ENCODE results near the gene PEX11A.
A peak's percentile ranks its signal among the peaks of the same experiment; 100 is the strongest.

Gene PEX11A

DNA sequence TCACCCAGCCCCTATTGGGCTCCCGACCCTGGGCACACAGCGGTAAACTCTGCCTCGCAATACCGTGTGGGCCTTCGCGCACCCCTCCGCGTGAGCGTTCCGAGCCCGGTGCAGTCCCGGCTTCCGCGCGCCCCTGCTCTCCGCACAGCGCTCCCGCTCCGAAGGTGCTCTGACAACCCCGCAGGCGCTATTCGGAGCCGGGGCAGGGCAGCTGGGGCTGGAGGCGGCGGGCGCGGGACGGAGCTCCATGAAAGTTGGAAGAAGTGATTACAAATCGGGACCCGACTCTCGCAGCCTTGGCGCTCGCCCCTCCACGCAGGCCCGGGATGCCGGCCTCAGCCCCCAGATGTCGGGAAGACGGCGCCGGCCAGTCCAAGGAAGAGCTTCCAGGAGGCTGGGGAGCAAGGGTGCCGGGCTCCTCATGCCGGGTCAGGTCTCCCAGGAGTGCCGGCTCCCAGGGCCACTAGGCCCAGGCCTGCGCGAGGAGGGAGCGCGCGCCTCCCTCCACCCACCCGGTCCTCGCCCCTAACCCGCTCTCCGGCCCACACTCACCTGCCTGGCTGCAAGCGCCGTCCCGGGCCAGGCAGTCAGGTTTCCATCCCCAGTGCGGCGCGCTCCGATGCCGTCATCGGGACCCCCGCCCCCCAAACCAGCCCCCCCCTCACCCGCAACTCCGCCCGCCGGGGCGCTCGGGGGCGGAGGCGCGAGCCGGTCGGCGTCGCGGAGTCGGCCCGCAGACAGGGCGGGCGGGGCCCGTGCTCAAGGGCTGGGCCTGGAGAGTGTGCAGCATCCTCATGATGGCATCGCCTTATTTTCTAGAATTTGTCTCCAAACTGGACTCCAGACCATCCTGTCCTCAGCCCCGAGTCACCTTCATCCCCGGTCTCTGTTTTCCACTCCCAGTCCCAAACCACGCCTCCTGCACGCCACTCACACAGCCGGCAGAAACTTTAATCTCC lies 35.4 kb downstream of the PEX11A start, which contains the start of gene KIF7:
Gene KIF7 (minus strand): TSS at position 621 of the 959 bp plus-strand sequence. CDS start 2,537 bp downstream, outside the sequence.
- no peak for DNase-seq

DNA sequence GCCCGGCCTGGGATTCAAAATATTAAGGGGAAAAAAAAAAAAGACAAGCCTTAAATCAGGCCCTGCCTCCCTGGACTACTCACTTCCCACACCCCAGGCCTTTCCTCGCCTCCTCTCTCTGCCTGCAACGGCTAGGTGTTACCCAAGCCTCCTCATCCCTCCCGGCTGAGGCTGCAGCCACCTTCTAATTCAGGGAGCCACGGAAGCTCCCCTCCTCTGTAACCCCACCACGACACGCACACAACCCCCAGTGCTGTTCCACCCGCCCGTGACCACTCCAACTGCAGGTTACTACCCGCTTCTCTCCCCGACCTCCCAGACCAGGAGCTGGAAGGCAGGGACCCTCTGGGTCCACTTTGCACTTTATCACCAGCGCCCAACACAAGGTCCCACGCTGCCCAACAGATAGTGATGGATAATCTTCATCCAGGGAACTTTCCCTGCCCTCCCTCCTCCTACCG lies 36.2 kb downstream of the PEX11A start:
- no peak for DNase-seq

DNA sequence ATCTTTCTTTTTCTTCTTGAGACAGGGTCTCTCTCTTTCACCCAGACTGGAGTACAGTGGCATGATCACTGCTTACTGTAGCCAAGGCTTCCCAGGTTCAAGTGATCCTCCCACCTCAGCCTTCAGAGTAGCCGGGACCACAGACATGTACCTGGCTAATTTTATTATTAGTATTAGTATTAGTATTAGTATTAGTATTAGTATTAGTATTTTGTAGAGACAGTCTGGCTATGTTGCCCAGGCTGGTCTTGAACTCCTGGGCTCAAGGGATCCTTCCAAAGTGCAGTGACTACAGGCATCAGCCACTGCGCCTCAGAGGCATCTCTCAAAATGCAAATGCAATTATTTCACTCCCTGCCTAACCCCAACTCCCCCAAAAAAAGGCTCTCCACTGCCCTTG lies 37.0 kb downstream of the PEX11A start:
- DNase-seq, result no peak

DNA sequence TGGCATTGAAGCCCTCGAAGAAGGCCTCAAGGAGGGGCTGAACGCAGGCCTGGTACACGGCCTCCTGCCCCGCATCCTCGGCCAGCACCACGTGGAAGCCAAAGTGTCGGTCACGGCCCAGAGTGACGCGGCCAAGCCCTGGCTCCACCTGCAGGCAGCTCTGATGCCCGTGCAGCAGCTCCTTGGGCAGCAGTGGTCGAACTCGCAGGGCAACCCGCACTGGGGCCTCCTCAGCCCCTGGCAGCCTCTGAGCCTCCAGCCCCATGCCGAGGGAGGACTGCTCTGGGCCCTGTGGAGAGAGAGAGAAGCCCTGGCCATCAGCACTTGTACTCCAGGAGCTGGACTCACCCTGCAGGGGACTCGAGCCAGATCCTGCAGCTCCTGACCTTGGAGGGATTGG lies 37.9 kb downstream of the PEX11A start:
- no peak for DNase-seq

DNA sequence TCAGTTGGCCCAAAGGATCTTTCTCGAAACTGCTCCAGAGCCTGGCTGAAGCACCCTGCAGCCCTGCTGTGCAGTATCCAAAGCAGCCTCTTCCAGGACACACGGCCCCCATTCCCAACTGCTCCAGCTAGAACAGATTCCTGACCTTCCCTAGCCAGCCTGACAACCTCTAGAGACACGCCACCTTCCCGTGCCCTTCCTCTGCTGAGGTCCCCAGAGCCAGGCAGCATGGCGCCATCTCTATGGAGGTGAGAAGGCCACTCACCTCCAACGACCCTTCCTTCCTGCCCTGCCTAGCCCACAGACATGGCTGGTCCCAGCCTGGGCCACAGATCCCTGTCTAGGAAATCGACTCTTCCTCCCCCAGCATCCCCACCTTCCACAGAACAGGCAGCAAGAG lies 38.4 kb downstream of the PEX11A start:
- DNase-seq, result no peak

DNA sequence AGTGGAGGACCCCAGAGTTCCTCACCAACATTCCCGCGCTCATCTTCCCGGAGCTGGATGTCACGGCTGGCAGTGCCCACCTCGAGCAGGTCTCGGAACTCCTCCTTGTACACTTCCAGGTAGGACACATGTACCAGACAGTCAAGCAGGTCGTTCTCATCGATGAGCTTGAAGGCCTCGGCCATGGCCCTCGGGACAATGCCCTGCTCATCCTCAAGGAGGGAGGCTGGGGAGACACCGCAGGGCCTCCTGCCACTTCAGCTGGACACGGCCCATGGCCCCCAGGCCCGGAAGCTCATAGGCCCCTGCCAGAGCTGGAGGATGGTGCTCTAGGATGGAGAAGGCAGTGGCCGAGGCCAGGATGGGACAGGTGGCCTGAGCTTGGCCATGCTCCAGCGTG lies 40.8 kb downstream of the PEX11A start:
- DNase-seq, result no peak

DNA sequence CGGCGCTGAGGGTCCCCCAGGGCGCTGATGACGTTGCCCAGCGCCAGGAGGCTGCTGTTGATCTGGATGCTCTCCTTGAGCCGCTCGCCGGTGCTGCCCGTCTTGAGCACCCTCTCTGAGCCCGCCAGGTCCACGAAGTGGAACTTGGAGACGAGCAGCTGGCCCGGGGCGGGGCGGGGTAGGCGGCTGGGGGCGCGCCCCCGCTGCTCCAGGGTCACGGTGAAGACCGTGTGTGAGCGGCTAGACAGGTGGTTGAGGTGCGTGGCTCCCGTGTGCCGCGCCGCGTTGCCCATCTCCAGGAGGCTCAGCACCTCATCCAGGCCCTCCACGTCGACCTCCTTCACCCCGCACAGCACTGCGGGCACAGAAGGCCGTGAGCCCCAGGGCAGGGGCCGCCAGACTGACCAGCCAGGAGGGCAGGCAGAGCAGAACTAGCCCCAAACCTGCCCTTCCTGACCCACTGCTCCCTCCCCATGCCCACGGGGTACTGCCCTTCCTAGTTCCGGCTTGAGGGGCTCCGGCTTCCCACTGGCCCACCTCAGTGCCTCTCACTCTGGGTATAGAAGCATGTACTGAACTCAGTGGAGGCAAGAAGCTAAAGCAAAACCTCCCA lies 41.4 kb downstream of the PEX11A start:
- DNase-seq, result no peak

DNA sequence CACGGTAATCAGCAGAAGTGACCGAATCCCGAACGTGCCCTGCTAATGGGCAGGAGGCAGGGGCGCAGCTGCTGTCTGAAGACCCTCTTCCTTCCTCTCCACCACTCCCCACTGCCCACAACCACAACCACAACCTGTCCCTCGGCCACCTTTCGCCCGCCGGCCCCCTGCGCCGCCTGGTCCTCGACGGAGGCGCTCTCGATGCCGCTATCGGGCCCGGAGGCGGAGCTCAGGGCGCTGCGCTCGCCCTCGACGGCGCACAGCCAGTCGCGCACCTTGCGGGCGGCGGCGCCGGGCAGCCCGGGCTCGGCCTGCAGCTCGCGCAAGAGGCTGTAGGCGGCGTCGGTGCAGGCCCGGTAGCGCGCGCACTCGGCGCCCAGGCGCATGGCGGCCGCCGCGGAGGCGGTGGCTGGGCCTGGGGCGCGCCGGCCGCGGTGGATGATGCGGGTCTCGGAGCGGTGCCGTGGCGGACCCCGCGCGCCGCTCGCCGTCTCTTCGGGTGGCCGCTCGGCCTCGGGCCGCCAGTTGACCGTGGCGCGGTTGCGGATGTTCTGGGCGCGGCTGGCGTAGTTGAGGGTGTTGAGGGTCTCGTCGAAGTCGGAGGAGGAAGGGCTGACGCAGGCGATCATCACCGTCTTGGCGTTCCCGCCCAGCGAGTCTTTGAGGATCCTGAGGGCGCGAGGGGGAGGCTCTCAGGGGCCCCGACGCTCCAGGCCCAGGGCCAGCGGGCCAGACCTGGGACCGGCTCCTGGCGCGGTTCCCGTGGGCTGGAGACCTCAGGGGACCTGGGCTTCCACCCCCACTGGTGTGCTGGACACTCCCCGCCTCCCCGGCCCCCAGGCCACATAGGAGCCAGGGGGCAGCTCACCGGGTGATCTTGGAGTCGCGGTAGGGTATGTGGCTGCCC lies 42.2 kb downstream of the PEX11A start:
- no peak for DNase-seq

DNA sequence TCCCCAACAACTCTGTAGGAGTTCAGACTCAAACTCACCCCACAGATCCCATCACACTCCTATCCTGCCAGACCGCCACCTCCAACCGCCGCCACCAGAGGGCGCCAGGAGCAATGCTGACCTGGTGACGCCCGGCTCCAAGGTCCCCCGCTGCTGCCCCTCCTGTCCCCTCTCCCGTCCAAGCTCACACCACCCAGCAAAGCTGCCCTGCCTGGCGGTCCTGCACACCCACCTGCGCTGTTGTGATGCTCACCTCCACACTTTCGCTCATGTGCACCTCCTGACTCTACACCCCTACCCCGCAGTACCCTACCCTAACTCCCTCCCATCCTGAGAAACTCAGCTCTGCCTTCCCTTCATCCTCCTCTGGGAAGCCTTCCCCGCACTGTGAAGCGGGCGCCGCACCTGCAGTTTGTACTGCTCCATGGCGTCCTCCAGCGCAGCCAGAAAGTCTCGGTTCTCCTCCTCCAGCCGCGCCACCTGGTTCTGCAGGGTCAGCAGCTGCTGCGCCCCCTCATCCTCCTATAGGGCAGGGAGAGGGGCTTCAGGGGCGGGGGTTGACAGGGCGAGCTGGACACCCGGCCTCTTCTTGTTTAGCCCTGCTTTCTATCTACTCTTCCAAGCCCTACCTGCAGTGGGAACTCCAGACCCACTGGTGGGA lies 43.2 kb downstream of the PEX11A start:
- peak; percentile 55 for DNase-seq

DNA sequence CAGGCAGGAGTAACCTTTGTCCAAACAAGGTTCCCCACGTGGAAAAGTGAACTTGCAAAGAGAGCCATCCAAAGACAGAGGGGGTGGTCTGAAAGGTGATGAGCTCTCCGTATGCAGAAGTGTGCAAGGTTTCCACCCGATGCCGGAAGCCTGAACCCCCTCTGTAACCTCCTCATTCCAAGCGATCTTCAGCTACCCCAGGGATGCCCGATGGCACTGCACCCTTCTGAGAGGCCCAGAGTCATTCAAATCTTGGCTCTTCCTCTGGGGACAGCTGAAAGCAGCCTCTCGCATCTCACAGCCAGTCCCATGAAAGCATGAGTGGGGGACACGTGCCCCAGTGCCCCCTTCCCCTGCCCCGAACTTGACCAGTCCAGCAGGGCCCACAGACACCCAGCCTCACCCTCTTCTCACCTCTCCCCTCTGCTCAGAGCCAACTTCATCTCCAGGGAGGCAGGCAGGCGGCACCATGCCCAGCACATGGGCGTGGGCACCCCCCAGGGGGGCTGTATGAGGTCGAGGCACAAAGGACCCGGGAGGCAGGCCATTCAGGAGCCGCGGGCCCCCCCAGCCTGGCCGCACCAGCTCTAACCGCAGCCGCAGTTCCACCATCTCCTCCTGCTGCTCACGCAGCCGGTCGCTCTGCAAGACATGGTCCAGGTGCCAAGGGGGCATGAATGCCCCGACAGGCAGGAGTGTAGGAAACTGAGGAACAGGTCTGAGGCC lies 44.0 kb downstream of the PEX11A start:
- DNase-seq, result no peak

DNA sequence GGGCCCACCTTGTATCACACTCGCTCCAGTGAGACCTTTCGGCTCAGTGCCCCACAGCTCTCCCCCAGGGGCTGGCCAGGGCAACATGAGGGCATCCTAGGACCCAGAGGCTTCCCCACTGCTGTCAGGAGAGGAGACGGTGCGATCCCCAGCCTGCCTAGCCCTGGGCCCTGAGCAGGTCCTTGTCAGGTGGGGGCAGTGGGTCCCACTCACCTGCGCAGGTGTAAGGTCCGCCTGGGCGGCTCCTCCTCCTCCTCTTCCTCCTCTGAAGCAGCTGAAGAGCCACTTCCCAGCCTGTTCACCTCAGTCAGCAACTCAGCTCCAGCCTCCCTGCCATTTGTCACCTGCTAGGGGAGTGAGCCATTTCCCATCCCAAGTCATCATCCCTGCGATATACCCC lies 44.9 kb downstream of the PEX11A start:
- no peak for DNase-seq

DNA sequence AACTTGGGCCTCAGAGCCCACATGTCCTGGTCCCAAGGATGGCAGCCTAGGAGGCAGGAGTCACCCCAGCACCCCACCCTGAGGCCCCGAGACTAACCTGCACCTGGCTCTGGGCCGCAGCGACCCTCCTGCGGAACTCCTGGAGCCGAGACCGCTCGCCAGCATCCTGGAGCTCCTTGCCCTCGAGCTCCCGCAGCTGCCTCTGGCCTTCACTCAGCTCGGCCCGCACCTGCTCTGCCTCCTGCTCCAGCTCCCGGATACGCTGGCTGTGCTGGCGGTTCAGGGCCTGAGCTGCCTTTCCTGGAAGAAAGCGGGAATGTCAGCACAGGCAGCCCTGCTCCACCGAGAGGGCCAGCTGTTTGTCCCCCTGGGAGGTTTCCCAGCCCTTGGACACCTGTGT lies 48.4 kb downstream of the PEX11A start:
- no peak for DNase-seq

DNA sequence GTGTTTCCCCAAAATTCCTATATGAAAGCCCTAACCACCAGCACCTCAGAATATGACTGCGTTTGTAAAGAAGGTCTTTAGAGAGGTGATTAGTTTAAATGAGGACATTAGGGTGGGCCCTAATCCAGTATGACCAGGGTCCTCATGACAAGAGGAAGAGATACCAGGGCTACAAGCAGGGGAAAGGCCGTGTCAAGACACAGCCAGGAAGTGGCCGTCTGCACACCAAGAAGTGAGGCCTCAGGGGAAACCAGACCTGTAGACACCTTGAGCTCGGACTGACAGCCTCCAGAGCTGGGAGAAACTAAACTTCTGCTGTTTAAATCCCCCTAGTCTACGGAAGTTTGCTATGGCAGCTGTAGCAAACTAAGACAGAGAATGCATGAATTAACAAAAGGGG lies 49.5 kb downstream of the PEX11A start:
- DNase-seq, result no peak

DNA sequence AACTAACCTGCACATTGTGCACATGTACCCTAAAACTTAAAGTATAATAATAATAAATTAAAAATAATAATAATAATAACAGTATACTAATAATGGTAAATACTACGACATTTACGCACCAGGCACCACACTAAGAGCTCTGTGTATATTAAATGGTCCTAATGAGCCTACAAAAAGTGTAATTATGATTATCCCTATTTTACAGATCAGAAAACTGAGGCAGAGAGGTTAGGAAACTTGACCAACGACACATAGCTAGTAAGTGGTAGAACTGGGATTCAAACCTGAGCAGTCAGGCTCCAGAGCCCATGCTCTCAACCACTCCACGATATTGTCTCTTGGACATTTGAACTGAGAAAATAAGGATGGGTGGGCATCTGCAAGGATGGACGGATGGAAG lies 50.3 kb downstream of the PEX11A start:
- no peak for DNase-seq

DNA sequence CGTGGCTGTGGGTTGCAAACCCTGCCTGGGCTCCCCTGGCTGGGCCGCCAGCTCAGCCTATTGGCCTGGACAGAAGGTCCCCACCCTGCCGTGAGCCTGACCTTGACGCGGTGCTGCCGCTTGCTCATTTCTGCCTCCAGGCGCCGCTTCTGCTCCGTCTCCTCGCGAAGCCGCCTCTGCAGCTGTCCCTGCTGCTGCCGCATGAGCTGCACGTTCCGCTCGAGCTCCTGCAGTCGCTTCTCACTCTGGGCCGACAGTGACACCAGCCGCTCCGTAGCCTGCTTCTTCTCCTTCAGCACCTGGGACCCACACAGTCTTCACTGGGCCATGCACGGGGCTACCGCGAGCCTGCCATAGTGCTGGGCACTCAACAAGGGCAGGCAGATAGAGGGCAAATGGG lies 57.0 kb downstream of the PEX11A start:
- no peak for DNase-seq

DNA sequence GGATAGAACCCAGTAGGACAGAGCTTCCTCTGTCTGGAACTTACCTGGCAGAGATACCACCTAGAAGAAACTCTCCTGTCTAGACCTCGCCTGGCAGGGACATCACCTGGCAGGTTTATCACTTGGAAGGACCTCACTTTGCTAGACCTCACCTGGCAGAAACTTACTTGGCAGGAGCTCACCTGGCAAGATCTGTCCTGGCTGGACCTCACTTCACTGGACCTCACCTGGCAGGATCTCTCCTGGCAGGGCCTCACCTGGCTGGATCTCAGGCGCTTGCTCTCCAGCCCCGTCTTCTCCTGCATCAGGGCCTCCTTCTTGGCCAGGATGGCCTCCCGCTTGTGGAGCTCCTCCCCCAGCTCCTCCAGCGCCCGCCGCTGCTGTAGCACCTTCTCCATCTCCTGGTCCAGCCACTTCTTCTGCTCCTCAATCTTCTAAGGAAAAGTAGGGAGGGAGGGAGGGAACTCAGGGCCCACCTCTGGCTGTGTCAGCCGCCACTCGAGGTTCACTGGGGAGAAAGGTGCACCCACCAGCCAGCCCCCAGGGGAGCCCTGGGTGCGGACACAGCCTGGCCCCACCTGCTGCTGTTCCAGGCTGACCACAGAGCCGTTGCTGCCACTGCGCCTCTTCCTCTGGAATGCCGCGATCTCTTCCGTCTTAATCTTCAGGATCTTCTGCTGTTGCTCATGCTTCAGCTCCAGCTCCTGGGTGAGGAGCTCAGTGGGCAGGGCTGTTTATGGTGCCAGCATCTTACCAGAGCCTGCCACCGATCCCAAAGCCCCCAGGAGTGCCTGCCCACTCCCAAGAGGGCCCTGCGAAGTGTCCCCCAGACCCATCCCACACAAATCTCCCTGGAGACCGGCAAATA lies 57.8 kb downstream of the PEX11A start:
- DNase-seq, result no peak

DNA sequence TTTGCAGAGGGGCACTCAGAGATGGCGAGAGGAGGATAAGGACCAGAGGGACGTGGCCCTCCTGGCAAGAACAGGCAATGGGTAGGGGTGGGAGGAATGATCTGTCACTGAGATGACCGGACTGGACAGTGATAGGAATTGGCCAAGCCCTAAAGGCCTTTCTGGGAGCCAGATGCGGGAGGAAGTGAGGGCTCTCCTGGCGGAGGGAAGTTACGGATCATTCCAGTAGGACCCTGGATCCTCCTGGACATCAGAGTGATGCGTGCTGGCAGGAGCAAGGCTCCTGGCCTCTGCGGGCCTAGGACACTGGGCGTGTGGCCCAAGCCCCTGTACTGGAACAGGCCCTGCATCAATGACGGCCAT lies 58.7 kb downstream of the PEX11A start:
- DNase-seq, result no peak

All from activated CD4-positive, alpha-beta T cell treated with anti-CD3 and anti-CD28 coated beads, Interleukin-2, amount 50 U/mL, for 1 hour (primary cell).